Fibroblast of lung (primary cell): ENCODE measurements around the gene FCGBP. TPM values are rescaled to one million over a fixed set of nuclear protein-coding genes. Genes with fewer than 3 reads are reported as not detected.
"Not testable (repeated sequence)": the region's sequence is repeated elsewhere in the genome, so short reads cannot be mapped to it uniquely, and the experiment has no call there.

Source experiments
- DNase-seq, 2 donors: peaks; one replicate each; pipeline versions ENCODE4 v3.0.0 to v3.0.0-alpha.2; 2010; ENCODE audit warnings: low read depth in 2 of 2
- H2AFZ ChIP-seq: 2 replicates; pipeline ENCODE4 v1.5.1; 2012; ENCODE audit warnings: low read length, control low read depth, inconsistent platforms
- H3K27ac ChIP-seq: 2 replicates; pipeline ENCODE4 v1.5.1; 2011; ENCODE audit warnings: low read length, control low read depth; ENCODE audit not compliant: insufficient read depth
- H3K27me3 ChIP-seq: 2 replicates; pipeline ENCODE4 v1.5.1; 2011; ENCODE audit warnings: mild to moderate bottlenecking, low read length; ENCODE audit not compliant: control insufficient read depth, insufficient read depth
- H3K36me3 ChIP-seq: 2 replicates; pipeline ENCODE4 v1.5.1; 2011; ENCODE audit warnings: low read length; ENCODE audit not compliant: control insufficient read depth, insufficient read depth
- H3K4me1 ChIP-seq: 2 replicates; pipeline ENCODE4 v1.5.1; 2011; ENCODE audit warnings: low read length; ENCODE audit not compliant: control insufficient read depth, insufficient read depth; ENCODE audit errors: extremely low read depth
- H3K4me2 ChIP-seq: 2 replicates; pipeline ENCODE4 v1.5.1; 2011; ENCODE audit warnings: low read length, control low read depth; ENCODE audit not compliant: insufficient read depth; ENCODE audit errors: extremely low read depth
- H3K4me3 ChIP-seq, 4 experiments: fragments of 200-600 bp in 1 of 4; sonication (generic) in 1 of 4; replicated peaks in 1 of 4; 2 replicates each; pipeline ENCODE4 v1.5.1; 2011 to 2016; ENCODE audit warnings: low read length in 4 of 4, low read depth in 3 of 4, mild to moderate bottlenecking in 3 of 4, control low read depth in 2 of 4, inconsistent platforms in 1 of 4, mixed read lengths in 1 of 4; ENCODE audit not compliant: insufficient read depth in 1 of 4; ENCODE audit errors: control extremely low read depth in 1 of 4
- H3K79me2 ChIP-seq: 2 replicates; pipeline ENCODE4 v1.5.1; 2012; ENCODE audit warnings: mild to moderate bottlenecking, low read length, inconsistent platforms; ENCODE audit not compliant: control insufficient read depth, insufficient read depth
- H3K9ac ChIP-seq: 2 replicates; pipeline ENCODE4 v1.5.1; 2011; ENCODE audit warnings: mild to moderate bottlenecking, low read length, control low read depth; ENCODE audit not compliant: insufficient read depth
- H3K9me3 ChIP-seq: 2 replicates; pipeline ENCODE4 v1.5.1; 2012; ENCODE audit warnings: low read depth, low read length; ENCODE audit not compliant: control insufficient read depth, insufficient read depth
- H4K20me1 ChIP-seq: 2 replicates; pipeline ENCODE4 v1.5.1; 2011; ENCODE audit warnings: low read length; ENCODE audit not compliant: control insufficient read depth, insufficient read depth; ENCODE audit errors: extremely low read depth
- CTCF ChIP-seq, 2 donors: IDR thresholded peaks in 1 of 2; conservative IDR thresholded peaks in 1 of 2; 1 replicate in 1 of 2; 2 replicates in 1 of 2; pipeline ENCODE4 v1.5.1; 2011 to 2012; ENCODE audit warnings: low read length in 2 of 2, control low read depth in 1 of 2, inconsistent platforms in 1 of 2, low read depth in 1 of 2, mild to moderate bottlenecking in 1 of 2
- EZH2 ChIP-seq: IDR thresholded peaks from 2 replicates; pipeline ENCODE4 v1.5.1; 2012; ENCODE audit warnings: low read length, control low read depth, mild to moderate bottlenecking; ENCODE audit errors: missing control alignments
- polyA plus RNA-seq, 2 donors: library from polyadenylated mRNA; depleted of rRNA in 1 of 2; stranded (reverse) in 1 of 2; unstranded in 1 of 2; fragments of >200 nt; gene quantifications; 2 replicates each; pipeline ENCODE4 v1.2.1, GENCODE V29; 2011 to 2012; ENCODE audit warnings: missing spikeins in 1 of 2
- total RNA-seq: library from RNA; depleted of rRNA; stranded (reverse); fragments of >200 nt; gene quantifications from 2 replicates; pipeline ENCODE4 v1.2.1, GENCODE V29; 2014

Gene FCGBP
- total and polyA plus RNA-seq, 2 donors (not counting 1 experiment from before 2014, with no cell fraction given): 0.02 to 0.33 TPM

- H3K9me3 ChIP-seq: no peaks in the 10 kb centered on the region
- H4K20me1 ChIP-seq: no peaks in the 10 kb centered on the region
- H3K4me2 ChIP-seq: no peak overlapping the region
Measured at GRCh38 chr19:39906820-39907611, 27.4 kb downstream of the FCGBP start.

GRCh38 chr19:39906283-39906682 is 28.2 kb downstream of the FCGBP start:
- no peaks in the 10 kb centered on the region for H3K4me1 ChIP-seq
- no peak overlapping the region for H3K4me3 ChIP-seq
- TF ChIP-seq CTCF (conservative IDR thresholded peaks at IDR 0.05 in 1 of 2, IDR thresholded peaks at IDR 0.05 in 1 of 2; ENCODE audit: low read depth in 1 of 2, low read length in 2 of 2) (no peak), EZH2 (no peak)
- no peak overlapping the region for H2AFZ ChIP-seq
- no peaks in the 10 kb centered on the region for H3K36me3 ChIP-seq
- no peaks in the 10 kb centered on the region for H4K20me1 ChIP-seq
- no peak overlapping the region for H3K27ac ChIP-seq
- H3K27me3 ChIP-seq: no peaks in the 10 kb centered on the region
- no peak overlapping the region for H3K9ac ChIP-seq
- DNase-seq: no peak
- no peak overlapping the region for H3K4me2 ChIP-seq
- no peaks in the 10 kb centered on the region for H3K9me3 ChIP-seq
- H3K79me2 ChIP-seq: no peaks in the 10 kb centered on the region

More at GRCh38 chr19:39906820-39907611, 27.4 kb downstream of the FCGBP start:
- no peak overlapping the region for H3K9ac ChIP-seq
- H3K27ac ChIP-seq: no peak overlapping the region
- no peaks in the 10 kb centered on the region for H3K27me3 ChIP-seq
- DNase-seq: no peak
- TF ChIP-seq CTCF (conservative IDR thresholded peaks at IDR 0.05 in 1 of 2, IDR thresholded peaks at IDR 0.05 in 1 of 2; ENCODE audit: low read depth in 1 of 2, low read length in 2 of 2): no peak
- TF ChIP-seq EZH2: no peak
- no peaks in the 10 kb centered on the region for H3K79me2 ChIP-seq
- no peaks in the 10 kb centered on the region for H3K36me3 ChIP-seq
- no peaks in the 10 kb centered on the region for H3K4me1 ChIP-seq
- H3K4me3 ChIP-seq: no peak overlapping the region
- H2AFZ ChIP-seq: no peak overlapping the region

GRCh38 chr19:39903486-39904091 is 30.8 kb downstream of the FCGBP start:
- H3K27ac ChIP-seq, H3K79me2 ChIP-seq, H3K9ac ChIP-seq, H3K36me3 ChIP-seq, H3K4me1 ChIP-seq, H4K20me1 ChIP-seq, H3K4me3 ChIP-seq, H2AFZ ChIP-seq, H3K27me3 ChIP-seq, DNase-seq, H3K9me3 ChIP-seq, H3K4me2 ChIP-seq: not testable (repeated sequence)

GRCh38 chr19:39902326-39902725 is 32.1 kb downstream of the FCGBP start:
- not testable (repeated sequence) for H4K20me1 ChIP-seq, H3K4me1 ChIP-seq, H3K79me2 ChIP-seq, H3K27ac ChIP-seq, H3K4me3 ChIP-seq, H3K27me3 ChIP-seq, H2AFZ ChIP-seq, DNase-seq, H3K36me3 ChIP-seq, H3K4me2 ChIP-seq, H3K9ac ChIP-seq, H3K9me3 ChIP-seq

GRCh38 chr19:39901681-39902080 is 32.8 kb downstream of the FCGBP start:
- H3K27me3 ChIP-seq, H3K4me1 ChIP-seq, H4K20me1 ChIP-seq, H3K4me3 ChIP-seq, H3K27ac ChIP-seq, DNase-seq, H3K9me3 ChIP-seq, H3K4me2 ChIP-seq, H3K36me3 ChIP-seq, H3K9ac ChIP-seq, H3K79me2 ChIP-seq, H2AFZ ChIP-seq: not testable (repeated sequence)
